Activated CD8-positive, alpha-beta T cell treated with anti-CD3 and anti-CD28 coated beads, Interleukin-2, amount 10 ng/mL, durations not matched to agents 7 days and 5 days (primary cell): Measurements from ENCODE around the gene TNIP3. TPM values are rescaled to one million over a fixed set of nuclear protein-coding genes. Genes with fewer than 3 reads are reported as not detected.

Experiments used
- total RNA-seq, 2 experiments: library from RNA; stranded (reverse); gene quantifications; one replicate each; pipeline ENCODE4 v1.2.3, GENCODE V29; 2021

TNIP3 gene
- total RNA-seq, 2 experiments from 2014 or later = 0.29 to 0.42 TPM

Other genes starting within 250 kb of the TNIP3 start
- gene PRDM5, start 241.6 kb downstream of the TNIP3 start, total RNA-seq = under 1 TPM; 0.05 to 0.16 TPM
- under 1 TPM in 1 of 2 experiments, not detected in 1; 0.08 TPM for gene NDNF, start 91.8 kb downstream of the TNIP3 start, total RNA-seq
- gene QRFPR, start 216.7 kb upstream of the TNIP3 start, total RNA-seq = not detected